Measurements from ENCODE around the gene RNF213. TPM values are rescaled to one million over a fixed set of nuclear protein-coding genes. Genes with fewer than 3 reads are reported as not detected.

Gene RNF213
- total and polyA plus RNA-seq, 9 donors, result 21.5 to 89.1 (median 50.8) TPM

DNA sequence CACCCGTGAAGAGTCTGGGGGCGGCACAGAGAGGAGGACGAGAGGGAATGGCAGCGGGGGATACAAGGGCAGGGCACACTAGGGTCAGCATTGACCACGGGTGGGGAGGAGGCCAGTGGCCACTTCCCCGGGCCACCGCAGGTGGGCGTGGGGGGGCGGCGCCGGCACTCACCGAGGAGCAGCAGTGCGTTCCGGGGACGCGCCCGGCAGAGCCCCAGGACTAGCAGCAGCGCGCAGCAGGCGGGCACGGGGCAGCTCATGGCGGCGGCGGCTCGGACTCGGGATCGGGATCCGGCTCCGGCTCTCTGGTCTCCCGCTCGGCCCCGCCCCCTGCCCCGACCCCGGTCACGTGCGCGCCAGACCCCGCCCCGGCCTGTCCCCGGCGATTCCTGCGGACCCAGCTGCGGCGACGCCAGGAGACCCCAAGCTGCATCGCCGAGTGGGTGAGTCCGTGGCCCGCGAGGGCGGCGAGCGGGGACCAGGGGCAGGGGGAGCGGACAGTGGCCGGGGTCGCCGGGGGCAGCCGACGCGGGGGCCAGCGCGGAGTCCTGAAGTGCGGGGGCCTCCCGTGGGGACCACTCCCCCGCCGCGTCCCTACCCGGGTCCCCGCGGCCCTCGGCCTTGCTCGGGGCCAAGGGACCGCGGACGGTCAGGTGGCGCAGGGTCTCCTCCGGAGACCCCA, 40.5 kb upstream of the RNF213 start, which contains the start of the genes SGSH and SLC26A11:
TSS of gene SGSH (minus strand) at position 280 of the 682 bp plus-strand sequence. CDS start at position 260, 20 bp downstream.
TSS of gene SLC26A11 (plus strand) at position 374 of the 682 bp plus-strand sequence. CDS start 1,134 bp downstream, outside the sequence.
- Histone ChIP-seq H3K36me3 (no peaks in the 10 kb centered on the region), H3K4me3 (peak within 1 kb of the TSS; percentile 99), H3K27ac (peak within 1 kb of the TSS; percentile 26 to 65), H3K27me3 (no peaks in the 10 kb centered on the region), H3K4me1 (ENCODE audit: insufficient read depth) (peaks cover 10% of the 10 kb centered on the region), H3K9me3 (no peaks in the 10 kb centered on the region)
- DNase-seq, result peak; percentile 80 to 88 (median 85)
- 0 to 1% (median 0%) methylated on average over 29 to 77 of the region's 77 CpGs for WGBS, 3 donors
- intact Hi-C loops (cut with DNase I), result loop anchor here in 1 of 4 donors (2.0 kb wide), 1 partner anchor 41 kb away; the partner anchor contains the start of gene RNF213
- TF ChIP-seq EP300 (IDR thresholded peaks at IDR 0.05) (no peak), POLR2A (IDR thresholded peaks at IDR 0.05) (peak; percentile 25)
- TF ChIP-seq, protein P1, sequence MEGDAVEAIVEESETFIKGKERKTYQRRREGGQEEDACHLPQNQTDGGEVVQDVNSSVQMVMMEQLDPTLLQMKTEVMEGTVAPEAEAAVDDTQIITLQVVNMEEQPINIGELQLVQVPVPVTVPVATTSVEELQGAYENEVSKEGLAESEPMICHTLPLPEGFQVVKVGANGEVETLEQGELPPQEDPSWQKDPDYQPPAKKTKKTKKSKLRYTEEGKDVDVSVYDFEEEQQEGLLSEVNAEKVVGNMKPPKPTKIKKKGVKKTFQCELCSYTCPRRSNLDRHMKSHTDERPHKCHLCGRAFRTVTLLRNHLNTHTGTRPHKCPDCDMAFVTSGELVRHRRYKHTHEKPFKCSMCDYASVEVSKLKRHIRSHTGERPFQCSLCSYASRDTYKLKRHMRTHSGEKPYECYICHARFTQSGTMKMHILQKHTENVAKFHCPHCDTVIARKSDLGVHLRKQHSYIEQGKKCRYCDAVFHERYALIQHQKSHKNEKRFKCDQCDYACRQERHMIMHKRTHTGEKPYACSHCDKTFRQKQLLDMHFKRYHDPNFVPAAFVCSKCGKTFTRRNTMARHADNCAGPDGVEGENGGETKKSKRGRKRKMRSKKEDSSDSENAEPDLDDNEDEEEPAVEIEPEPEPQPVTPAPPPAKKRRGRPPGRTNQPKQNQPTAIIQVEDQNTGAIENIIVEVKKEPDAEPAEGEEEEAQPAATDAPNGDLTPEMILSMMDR (IDR thresholded peaks at IDR 0.05), result peak in 1 of 3 donors; percentile 10

DNA sequence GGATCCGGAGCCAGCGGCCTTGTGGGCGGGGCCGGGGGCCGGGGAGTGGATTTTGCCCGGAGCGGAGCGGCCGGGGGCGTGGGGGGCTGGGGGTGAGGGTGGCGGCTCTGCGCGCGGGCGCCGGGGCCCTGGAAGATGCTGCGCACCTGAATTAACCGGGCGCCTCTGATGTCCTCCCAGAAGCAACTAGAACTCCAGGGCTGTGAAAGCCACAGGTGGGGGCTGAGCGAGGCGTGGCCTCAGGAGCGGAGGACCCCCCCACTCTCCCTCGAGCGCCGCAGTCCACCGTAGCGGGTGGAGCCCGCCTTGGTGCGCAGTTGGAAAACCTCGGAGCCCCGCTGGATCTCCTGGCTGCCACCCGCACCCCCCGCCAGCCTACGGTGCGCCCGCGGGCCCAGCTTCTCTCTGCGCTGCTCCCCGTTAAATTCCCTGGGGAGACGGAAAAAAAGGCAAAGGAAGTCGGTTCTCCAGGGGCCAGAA, 39.9 kb upstream of the RNF213 start:
- WGBS, 3 donors, result 1 to 2% (median 1%) methylated on average over 38 to 41 of the region's 41 CpGs
- H3K36me3 ChIP-seq, result no peaks in the 10 kb centered on the region
- H3K27me3 ChIP-seq, result no peaks in the 10 kb centered on the region
- intact Hi-C loops (cut with DNase I), result loop anchor here in 1 of 4 donors (2.0 kb wide), 1 partner anchor 40 kb away; the partner anchor contains the start of gene RNF213
- peak overlapping the region; percentile 26 to 65 for H3K27ac ChIP-seq
- H3K4me1 ChIP-seq (ENCODE audit: insufficient read depth), result peaks cover 10% of the 10 kb centered on the region
- TF ChIP-seq EP300 (IDR thresholded peaks at IDR 0.05) (no peak), POLR2A (IDR thresholded peaks at IDR 0.05) (no peak)
- TF ChIP-seq, protein P1 (IDR thresholded peaks at IDR 0.05), result no peak
- no peaks in the 10 kb centered on the region for H3K9me3 ChIP-seq
- DNase-seq, result peak; percentile 52 to 69 (median 59)
- peak overlapping the region; percentile 99 for H3K4me3 ChIP-seq

DNA sequence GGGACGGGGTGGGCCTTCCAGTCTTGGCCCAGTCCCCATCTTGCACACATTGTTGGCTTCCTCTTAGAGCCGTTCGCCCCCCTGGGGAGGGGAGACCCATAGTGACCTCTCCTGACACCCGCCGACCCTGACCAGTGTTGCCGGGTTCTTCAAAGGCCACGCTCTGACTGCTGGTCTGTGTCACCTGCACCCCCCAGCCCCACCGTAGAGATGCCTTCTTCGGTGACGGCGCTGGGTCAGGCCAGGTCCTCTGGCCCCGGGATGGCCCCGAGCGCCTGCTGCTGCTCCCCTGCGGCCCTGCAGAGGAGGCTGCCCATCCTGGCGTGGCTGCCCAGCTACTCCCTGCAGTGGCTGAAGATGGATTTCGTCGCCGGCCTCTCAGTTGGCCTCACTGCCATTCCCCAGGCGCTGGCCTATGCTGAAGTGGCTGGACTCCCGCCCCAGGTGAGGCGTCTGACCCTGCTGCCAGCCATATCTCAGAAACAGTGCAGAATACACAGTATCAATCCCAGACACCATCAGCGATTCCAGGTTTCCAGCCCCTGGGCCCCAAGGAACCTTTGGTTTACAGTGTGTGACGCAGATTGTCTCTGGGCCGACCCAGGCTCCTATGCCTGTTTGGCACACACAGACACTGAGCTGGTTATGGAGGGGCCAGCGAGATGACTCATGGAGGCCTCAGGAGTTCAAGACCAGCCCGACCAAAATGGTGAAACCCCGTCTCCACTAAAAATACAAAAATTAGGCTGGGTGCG, 39.1 kb upstream of the RNF213 start:
- H3K4me1 ChIP-seq (ENCODE audit: insufficient read depth), result peaks cover 10% of the 10 kb centered on the region
- no peaks in the 10 kb centered on the region for H3K9me3 ChIP-seq
- DNase-seq, result peak in 2 of 5 donors; percentile 32 to 50
- H3K36me3 ChIP-seq, result no peaks in the 10 kb centered on the region
- peak overlapping the region in 1 of 2 donors; percentile 65 for H3K27ac ChIP-seq
- TF ChIP-seq, protein P1 (IDR thresholded peaks at IDR 0.05), result no peak
- TF ChIP-seq EP300 (IDR thresholded peaks at IDR 0.05) (no peak), POLR2A (IDR thresholded peaks at IDR 0.05) (no peak)
- H3K27me3 ChIP-seq, result no peaks in the 10 kb centered on the region
- H3K4me3 ChIP-seq, result peak overlapping the region; percentile 99
- intact Hi-C loops (cut with DNase I), result loop anchor here in 1 of 4 donors (2.0 kb wide), 1 partner anchor 39 kb away; the partner anchor contains the start of gene RNF213
- 74 to 78% (median 75%) methylated on average over 29 of the region's 29 CpGs for WGBS, 3 donors
